ENCODE data around the gene HSPBP1.

The HSPBP1 gene

DNA sequence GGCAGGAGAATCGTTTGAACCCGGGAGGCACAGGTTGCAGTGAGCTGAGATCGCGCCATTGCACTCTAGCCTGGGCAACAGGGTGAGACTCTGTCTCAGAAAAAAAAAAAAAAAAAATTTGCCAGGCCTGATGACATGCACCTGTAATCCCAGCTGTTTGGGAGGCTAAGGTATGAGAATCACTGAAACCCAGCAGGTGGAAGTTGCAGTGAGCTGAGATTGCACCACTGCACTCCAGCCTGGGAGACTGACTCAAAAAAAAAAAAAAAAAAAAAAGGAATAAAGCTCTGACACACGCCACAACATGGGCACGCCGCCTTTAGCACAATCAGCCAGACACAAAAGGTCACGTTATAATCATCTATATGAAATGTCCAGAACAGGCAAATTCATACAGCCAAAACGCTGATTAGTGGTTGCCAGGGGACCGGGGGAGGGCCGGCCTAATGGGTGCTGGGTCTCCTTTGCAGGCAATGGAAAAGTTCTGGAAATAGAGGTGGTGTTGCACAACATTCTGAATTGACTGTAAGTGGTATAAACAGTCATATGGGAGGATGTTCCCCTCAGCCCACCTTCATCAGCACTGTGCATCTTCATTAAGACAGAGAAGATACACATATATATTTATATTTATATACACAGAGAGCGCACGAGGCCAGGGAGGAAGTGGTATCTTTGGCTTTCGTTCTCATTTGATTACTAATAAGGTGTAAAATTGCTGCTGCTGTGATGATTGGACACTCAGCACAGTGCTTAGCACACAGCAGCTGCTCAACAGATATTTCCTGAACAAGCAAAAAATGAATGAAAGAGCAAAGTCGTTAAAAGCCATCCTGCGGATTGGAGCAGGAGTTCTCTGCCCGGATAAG, 3.8 kb downstream of the HSPBP1 start:
- H3K4me3 ChIP-seq (ENCODE audit: low read depth, low read length), result no peak overlapping the region
- TF ChIP-seq, protein P1, sequence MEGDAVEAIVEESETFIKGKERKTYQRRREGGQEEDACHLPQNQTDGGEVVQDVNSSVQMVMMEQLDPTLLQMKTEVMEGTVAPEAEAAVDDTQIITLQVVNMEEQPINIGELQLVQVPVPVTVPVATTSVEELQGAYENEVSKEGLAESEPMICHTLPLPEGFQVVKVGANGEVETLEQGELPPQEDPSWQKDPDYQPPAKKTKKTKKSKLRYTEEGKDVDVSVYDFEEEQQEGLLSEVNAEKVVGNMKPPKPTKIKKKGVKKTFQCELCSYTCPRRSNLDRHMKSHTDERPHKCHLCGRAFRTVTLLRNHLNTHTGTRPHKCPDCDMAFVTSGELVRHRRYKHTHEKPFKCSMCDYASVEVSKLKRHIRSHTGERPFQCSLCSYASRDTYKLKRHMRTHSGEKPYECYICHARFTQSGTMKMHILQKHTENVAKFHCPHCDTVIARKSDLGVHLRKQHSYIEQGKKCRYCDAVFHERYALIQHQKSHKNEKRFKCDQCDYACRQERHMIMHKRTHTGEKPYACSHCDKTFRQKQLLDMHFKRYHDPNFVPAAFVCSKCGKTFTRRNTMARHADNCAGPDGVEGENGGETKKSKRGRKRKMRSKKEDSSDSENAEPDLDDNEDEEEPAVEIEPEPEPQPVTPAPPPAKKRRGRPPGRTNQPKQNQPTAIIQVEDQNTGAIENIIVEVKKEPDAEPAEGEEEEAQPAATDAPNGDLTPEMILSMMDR (IDR thresholded peaks at IDR 0.05; ENCODE audit: low read depth, low read length), result no peak
- in situ Hi-C loops (cut with HindIII; ENCODE audit: low sequenced_read_pairs), result no loop called here
- no peak for DNase-seq (ENCODE audit: low read depth, low spot score)

DNA sequence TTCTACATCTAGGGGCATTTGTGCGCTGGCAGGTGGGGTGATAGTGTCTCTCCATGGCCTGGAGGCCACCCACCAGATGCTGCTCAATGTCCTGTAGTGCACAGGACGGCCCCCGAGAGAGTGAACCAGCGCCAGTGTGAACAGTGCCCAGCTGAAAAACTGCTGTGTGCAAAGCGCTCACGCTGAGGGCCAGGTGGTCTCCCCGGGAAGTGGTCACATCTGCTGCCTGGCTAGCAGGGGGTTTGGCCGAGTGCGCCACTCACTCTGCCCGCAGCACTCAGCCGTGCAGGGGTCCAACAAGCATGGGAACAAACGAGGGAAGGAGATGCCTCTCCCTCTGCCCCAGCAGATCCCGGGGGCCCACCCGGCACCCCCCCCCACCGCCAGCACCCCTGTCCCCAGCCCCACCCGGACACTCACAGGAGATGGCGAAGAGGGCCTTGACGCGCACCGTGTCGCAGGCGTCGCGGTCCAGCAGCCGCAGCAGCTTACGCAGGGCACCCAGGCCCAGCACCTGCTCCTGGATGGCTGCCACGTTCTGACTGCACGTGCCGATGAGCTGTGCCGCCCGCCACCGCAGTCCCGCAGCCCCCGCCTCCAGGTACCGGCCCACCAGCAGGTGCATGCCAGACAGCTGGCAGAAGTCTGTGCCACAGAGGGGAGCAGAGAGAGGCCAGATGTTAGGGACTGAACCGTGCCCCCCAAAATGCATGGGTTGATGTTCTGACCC, 5.8 kb downstream of the HSPBP1 start:
- in situ Hi-C loops (cut with HindIII; ENCODE audit: low sequenced_read_pairs), result no loop called here
- TF ChIP-seq, protein P1 (IDR thresholded peaks at IDR 0.05; ENCODE audit: low read depth, low read length), result no peak
- DNase-seq (ENCODE audit: low read depth, low spot score), result no peak
- H3K4me3 ChIP-seq (ENCODE audit: low read depth, low read length), result no peak overlapping the region

DNA sequence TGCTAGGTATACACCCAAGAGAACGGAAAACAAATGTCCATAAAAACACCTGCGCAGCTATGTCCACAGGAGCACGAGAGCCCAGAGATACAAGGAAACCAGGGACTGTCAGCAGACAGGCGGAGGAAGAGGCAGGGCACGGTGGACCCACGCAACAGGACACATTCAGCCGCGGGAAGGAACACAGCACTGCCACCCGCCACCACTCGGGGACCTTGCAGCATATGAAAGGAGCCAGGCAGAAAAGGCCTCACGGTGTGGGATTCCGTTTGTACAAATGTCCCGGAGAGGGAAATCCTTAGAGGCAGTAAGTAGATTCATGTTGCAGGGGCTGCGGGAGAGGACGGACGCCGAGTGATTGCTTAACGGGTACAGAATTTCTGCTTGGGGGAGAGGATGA, 7.8 kb downstream of the HSPBP1 start:
- no peak for DNase-seq (ENCODE audit: low read depth, low spot score)
- no peak overlapping the region for H3K4me3 ChIP-seq (ENCODE audit: low read depth, low read length)
- in situ Hi-C loops (cut with HindIII; ENCODE audit: low sequenced_read_pairs), result no loop called here
- TF ChIP-seq, protein P1 (IDR thresholded peaks at IDR 0.05; ENCODE audit: low read depth, low read length), result no peak

DNA sequence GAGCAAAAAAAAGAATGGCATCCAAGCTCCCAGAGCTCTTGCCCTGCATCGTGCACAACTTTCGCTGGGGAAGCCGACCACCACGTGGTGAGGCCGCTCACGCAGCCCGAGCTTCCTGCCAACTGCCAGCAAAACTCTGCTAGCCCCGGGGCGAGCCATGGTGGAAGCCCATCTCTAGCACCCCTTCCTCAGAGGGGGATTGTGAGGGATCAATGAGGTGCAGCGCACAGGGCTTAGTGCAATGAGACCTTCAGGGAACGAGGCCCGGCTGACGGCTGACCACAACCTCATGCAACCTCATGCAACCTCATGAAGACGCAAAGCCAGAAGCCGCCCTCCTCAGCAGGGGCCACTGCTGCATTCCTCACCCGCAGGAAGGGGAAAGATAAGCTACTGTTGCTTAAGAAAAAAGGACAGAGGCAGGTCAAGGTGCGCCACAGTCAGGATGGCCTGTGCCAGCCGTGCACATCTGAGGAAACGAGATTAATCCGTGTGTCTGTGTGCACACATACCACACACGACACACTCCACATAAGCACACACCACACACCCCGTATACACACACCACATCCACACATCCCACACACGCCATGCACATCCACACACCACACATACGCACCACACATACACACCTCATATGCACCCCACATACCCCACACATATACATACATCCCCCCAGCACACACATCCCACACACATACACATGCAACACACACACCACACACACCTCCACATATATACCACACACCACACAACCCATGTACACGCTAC, 9.6 kb downstream of the HSPBP1 start:
- TF ChIP-seq, protein P1 (IDR thresholded peaks at IDR 0.05; ENCODE audit: low read depth, low read length), result no peak
- H3K4me3 ChIP-seq (ENCODE audit: low read depth, low read length), result no peak overlapping the region
- DNase-seq (ENCODE audit: low read depth, low spot score), result no peak
- in situ Hi-C loops (cut with HindIII; ENCODE audit: low sequenced_read_pairs), result no loop called here

DNA sequence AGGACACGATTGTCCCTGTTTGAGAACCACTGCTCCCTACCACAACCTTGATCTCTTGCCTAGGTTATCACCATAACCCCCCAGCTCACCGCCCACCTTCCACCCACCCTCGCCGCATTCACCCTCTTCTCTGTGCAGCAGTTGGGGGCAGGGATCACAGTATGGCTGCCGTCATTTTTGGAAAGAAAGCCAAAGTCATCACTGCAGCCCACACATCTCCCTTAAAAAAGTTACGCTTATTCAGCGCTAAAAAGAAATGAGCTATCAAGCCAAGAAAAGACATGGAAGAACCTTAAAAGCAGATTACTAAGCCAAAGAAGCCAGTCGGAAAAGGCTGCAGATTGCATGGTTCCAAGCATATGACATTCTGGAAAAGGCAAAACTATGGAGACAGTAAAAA, 10.6 kb downstream of the HSPBP1 start:
- TF ChIP-seq, protein P1 (IDR thresholded peaks at IDR 0.05; ENCODE audit: low read depth, low read length), result no peak
- DNase-seq (ENCODE audit: low read depth, low spot score), result no peak
- in situ Hi-C loops (cut with HindIII; ENCODE audit: low sequenced_read_pairs), result no loop called here
- no peak overlapping the region for H3K4me3 ChIP-seq (ENCODE audit: low read depth, low read length)

DNA sequence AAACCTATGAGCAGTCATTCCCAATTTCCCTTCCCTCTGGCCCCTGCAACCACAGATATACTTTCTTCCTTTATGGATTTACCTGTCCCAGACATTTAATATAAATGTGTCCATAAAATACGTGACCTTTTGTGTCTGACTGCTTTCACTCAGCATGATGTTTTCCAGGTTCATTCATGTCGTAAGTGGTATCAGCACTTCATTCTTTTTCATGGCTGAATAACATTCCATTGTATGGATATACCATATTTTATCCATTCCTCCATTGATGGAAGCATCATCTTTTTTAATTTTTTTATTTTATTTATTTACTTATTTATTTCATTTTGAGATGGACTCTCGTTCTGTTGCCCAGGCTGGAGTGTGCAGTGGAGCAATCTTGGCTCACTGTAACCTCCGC, 13.1 kb downstream of the HSPBP1 start:
- TF ChIP-seq, protein P1 (IDR thresholded peaks at IDR 0.05; ENCODE audit: low read depth, low read length), result no peak
- in situ Hi-C loops (cut with HindIII; ENCODE audit: low sequenced_read_pairs), result no loop called here
- no peak for DNase-seq (ENCODE audit: low read depth, low spot score)
- no peak overlapping the region for H3K4me3 ChIP-seq (ENCODE audit: low read depth, low read length)
